H1 (cell line): ENCODE data around the gene SMTNL2. TPM values are rescaled to one million over a fixed set of nuclear protein-coding genes. Genes with fewer than 3 reads are reported as not detected.

Source experiments
- HDAC2 ChIP-seq, 2 experiments: fragments of 300-600 bp in 1 of 2; sonication (generic) in 1 of 2; IDR thresholded peaks; 2 replicates each; pipeline ENCODE4 v1.6.1; 2011 to 2012; ENCODE audit warnings: low read depth in 2 of 2, low read length in 2 of 2, mild to moderate bottlenecking in 2 of 2, moderate library complexity in 2 of 2, borderline replicate concordance in 1 of 2, inconsistent platforms in 1 of 2
- NRF1 ChIP-seq: IDR thresholded peaks from 2 replicates; pipeline ENCODE4 v1.6.1; 2011; ENCODE audit warnings: mild to moderate bottlenecking, low read depth, low read length, improper control_type of control experiment
- RNF2 ChIP-seq: fragments of 200-900, 300-1000 bp; sonication (generic); IDR thresholded peaks from 2 replicates; pipeline ENCODE4 v1.7.1; 2016; ENCODE audit warnings: borderline replicate concordance, low read depth, mild to moderate bottlenecking, antibody characterized with exemption, low read length; ENCODE audit not compliant: poor library complexity, severe bottlenecking; ENCODE audit errors: missing control alignments
- SIRT6 ChIP-seq: IDR thresholded peaks from one replicate; pipeline ENCODE4 v1.7.1; 2012; ENCODE audit warnings: low read length, inconsistent platforms
- SRF ChIP-seq: IDR thresholded peaks from 2 replicates; pipeline ENCODE4 v1.6.1; 2011; ENCODE audit warnings: mild to moderate bottlenecking, low read depth, low read length, moderate library complexity
- polyA plus RNA-seq, 7 experiments: library from polyadenylated mRNA; depleted of rRNA in 3 of 7; stranded (reverse) in 5 of 7; unstranded in 2 of 7; fragments of >200 nt in 5 of 7; fragments of 200-250 nt in 2 of 7; gene quantifications; 1 replicate in 5 of 7; 2 replicates in 1 of 7; 4 replicates in 1 of 7; pipeline versions ENCODE4 v1.2.1 to v1.2.3, GENCODE V29; 2011 to 2013; ENCODE audit warnings: missing spikeins in 2 of 7, mixed read lengths in 2 of 7
- total RNA-seq: library from RNA; stranded (reverse); fragmentation: NEBNext Ultra II Directional; extraction: Animal tissue kit (Norgen Biotek cat#: 25700); gene quantifications from 2 replicates; pipeline ENCODE4 v1.2.1, GENCODE V29; 2021

Gene SMTNL2
- total and polyA plus RNA-seq, 2 of the 8 experiments (the other 6 are each of a cell fraction or from before 2014, with no cell fraction given): 3.6 to 4.5 TPM

GRCh38 chr17:4622375-4622774, 38.0 kb downstream of the SMTNL2 start (continued):
- no peak for TF ChIP-seq SRF
- no peak for TF ChIP-seq NRF1
- TF ChIP-seq SIRT6: no peak
- TF ChIP-seq RNF2: no peak
- TF ChIP-seq HDAC2 (IDR thresholded peaks at IDR 0.05; ENCODE audit: borderline replicate concordance in 1 of 2, low read depth in 2 of 2, low read length in 2 of 2): no peak
